Fibroblast of the aortic adventitia (primary cell): ENCODE measurements around the gene GAK. TPM values are rescaled to one million over a fixed set of nuclear protein-coding genes. Genes with fewer than 3 reads are reported as not detected.

Experiments
- DNase-seq: peaks from one replicate; pipeline ENCODE4 v3.0.0-alpha.2; 2010; ENCODE audit warnings: low read depth
- H3K4me3 ChIP-seq: 2 replicates; pipeline ENCODE4 v1.5.1; 2011; ENCODE audit warnings: low read depth, mild to moderate bottlenecking, control low read depth, low read length, moderate library complexity
- total RNA-seq: library from RNA; depleted of rRNA; stranded (reverse); fragments of >200 nt; gene quantifications from 2 replicates; pipeline ENCODE4 v1.2.3, GENCODE V29; 2012; ENCODE audit warnings: low replicate concordance
- TF ChIP-seq, protein P1 (sequence below): IDR thresholded peaks from 2 replicates; pipeline ENCODE4 v1.5.1; 2011; ENCODE audit warnings: mild to moderate bottlenecking, low read length, control low read depth, inconsistent platforms; ENCODE audit not compliant: insufficient read depth

GAK gene
- total RNA-seq, 1 donor: 49.4 TPM

DNA sequence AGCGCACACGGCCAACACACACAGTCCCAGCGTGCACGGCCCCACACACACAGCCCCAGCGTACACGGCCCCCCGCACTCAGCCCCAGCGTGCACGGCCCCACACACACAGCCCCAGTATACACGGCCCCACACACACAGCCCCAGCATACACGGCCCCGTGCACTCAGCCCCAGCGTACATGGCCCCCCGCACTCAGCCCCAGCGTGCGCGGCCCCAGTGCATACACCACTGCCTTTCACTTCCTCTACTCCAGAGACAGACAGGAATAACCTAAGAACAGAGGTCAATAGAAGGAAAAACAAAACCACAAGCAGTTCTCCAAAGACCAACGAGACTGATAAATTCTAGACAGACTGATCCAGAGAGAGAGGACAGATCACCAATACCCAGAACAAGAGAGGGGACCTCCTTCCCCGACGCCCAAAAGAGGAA, 17.1 kb downstream of the GAK start:
- TF ChIP-seq, protein P1, sequence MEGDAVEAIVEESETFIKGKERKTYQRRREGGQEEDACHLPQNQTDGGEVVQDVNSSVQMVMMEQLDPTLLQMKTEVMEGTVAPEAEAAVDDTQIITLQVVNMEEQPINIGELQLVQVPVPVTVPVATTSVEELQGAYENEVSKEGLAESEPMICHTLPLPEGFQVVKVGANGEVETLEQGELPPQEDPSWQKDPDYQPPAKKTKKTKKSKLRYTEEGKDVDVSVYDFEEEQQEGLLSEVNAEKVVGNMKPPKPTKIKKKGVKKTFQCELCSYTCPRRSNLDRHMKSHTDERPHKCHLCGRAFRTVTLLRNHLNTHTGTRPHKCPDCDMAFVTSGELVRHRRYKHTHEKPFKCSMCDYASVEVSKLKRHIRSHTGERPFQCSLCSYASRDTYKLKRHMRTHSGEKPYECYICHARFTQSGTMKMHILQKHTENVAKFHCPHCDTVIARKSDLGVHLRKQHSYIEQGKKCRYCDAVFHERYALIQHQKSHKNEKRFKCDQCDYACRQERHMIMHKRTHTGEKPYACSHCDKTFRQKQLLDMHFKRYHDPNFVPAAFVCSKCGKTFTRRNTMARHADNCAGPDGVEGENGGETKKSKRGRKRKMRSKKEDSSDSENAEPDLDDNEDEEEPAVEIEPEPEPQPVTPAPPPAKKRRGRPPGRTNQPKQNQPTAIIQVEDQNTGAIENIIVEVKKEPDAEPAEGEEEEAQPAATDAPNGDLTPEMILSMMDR: no peak
- no peak for DNase-seq
- no peak overlapping the region for H3K4me3 ChIP-seq

DNA sequence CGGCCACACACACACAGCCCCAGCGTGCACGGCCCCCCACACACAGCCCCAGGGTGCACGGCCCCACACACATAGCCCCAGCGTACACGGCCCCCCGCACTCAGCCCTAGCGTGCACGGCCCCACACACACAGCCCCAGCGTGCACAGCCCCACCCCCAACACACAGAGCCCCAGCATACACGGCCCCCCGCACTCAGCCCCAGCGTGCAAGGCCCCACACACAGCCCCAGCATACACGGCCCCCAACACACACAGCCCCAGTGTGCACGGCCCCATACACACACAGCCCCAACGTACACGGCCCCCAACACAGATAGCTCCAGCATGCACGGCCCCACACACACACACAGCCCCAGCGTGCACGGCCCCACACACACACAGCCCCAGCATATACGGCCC, 17.6 kb downstream of the GAK start:
- TF ChIP-seq, protein P1: no peak
- no peak for DNase-seq
- H3K4me3 ChIP-seq: no peak overlapping the region

DNA sequence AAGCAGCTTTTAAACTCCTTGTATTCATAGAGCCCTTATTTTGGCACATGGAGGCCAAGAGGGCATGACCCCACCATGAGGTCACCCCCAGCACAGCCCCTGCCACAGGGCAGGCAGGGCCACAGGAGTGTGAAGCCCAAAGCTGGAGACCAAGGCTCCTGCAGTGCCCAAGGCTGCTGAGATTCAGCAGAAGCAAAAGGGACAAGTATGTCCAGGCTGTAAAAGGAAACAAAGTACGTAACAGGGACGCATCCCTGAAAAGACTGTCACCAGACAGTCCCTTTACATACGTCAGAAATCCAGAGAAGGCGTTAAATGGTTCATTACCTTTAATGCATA, 18.9 kb downstream of the GAK start:
- DNase-seq: no peak
- TF ChIP-seq, protein P1: no peak

DNA sequence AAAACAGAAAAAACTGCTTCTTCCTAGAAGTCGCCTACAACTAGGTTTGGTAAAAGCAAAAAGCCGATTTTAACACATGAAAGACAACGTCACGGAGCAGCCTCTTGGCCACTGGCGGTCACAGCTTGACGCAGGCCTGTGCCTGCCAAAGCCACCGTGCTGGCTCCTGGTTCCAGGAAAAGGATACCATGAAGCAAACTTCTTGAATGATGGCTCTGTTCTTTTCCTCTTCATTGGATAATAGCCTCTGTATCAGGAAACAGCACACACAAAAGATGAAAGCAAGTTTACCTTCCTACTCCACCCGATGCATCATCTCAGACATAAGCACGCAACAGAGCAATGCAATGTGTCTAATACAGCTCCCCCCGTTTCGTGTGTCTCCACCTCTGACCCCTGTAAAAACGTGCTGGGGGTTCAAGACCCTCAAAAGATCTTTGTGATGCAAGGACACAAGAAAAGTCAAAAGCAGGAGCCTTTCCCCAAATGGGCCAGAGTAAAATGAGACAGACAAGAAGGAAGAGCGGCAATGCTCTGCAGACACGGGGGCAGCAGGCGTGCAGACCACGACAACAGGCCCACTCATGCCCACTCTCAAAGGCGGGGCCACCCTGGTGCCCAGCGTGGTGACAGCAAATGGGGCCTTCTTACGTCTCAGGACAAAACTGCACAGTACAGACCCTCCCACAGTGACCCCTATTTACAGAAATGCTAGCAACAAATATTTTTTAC, 19.4 kb downstream of the GAK start:
- TF ChIP-seq, protein P1: no peak
- H3K4me3 ChIP-seq: no peak overlapping the region
- DNase-seq: no peak

More for the DNA sequence above, 18.9 kb downstream of the GAK start:
- no peak overlapping the region for H3K4me3 ChIP-seq

DNA sequence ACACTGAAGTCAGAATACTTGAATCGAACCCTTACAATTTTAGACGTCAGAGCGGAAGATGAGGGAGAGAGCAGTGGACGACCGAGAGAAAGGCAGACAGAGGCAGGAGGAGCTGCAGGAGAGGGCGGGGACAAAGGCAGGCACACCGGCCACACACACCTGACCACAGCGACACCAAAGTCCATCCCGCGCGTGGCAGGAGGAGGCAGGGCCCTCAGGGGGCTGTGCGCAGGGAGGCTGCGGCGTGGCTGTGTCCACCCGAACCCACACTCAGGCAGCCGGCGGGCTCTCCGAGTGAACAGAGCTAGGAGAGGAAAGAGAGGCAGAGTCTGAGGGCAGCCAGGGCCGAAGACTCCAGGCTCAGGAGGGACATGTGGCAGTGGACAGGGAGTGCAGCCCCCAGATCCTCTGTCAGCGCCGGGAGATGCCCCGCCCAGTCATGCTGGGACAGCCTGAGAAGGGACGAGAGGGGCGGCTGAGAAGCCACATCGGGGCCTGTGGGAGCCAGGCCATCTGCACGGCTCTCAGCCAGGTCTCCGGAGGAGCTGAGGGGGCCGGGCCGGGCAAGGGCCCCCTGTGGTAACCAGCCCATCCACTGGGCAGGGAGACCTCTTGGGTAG, 20.1 kb downstream of the GAK start:
- no peak for DNase-seq
- no peak overlapping the region for H3K4me3 ChIP-seq
- TF ChIP-seq, protein P1: no peak

DNA sequence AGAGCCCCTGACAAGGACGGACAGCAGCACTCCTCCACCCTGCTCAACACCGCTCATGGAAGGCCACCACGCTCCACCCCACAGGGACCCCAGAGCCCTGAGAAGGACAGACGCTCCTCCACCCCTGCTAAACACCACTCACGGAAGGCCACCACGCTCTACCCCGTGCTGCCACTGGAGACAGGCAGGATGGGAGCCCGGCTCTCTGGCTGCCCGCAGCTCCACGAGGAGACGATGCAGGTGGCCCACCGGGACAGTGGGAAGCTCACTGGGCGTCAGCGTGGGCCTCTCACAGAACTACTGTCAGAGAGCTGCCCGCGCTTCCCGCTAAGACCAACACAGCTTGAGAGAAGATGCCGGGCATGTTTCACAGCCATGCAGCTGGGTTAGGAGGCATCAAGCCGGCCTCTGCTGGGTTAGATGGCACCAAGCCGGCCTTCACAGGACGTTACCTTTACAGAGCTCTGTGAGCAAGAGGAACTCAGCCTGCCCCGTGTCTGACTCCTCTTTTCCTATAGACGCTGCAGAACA, 20.8 kb downstream of the GAK start:
- no peak for DNase-seq
- H3K4me3 ChIP-seq: no peak overlapping the region
- TF ChIP-seq, protein P1: no peak
